22Rv1 (cell line): ENCODE results near the gene NEDD4.

Experiments
- CTCF ChIP-seq: fragments of 450-650 bp; IDR thresholded peaks from 2 replicates; pipeline ENCODE4 v1.5.1; 2017; ENCODE audit warnings: mild to moderate bottlenecking
- ZFX ChIP-seq: fragments of 450-650 bp; IDR thresholded peaks from 2 replicates; pipeline ENCODE4 v1.6.1; 2017; ENCODE audit warnings: antibody characterized with exemption, borderline replicate concordance

- no peak for TF ChIP-seq CTCF
- TF ChIP-seq ZFX = no peak
These were observed 38.4 kb upstream of the NEDD4 start for GRCh38 chr15:56031836-56032235.
